ENCODE results near the gene CUX1.

The CUX1 gene

GRCh38 chr7:102248456-102249395 lies 431.3 kb downstream of the CUX1 start:
- DNase-seq (ENCODE audit: low spot score), result no peak

GRCh38 chr7:102251531-102252365 lies 434.3 kb downstream of the CUX1 start:
- DNase-seq (ENCODE audit: low spot score), result no peak

GRCh38 chr7:102252366-102252982 lies 435.0 kb downstream of the CUX1 start:
- DNase-seq (ENCODE audit: low spot score), result no peak

- no peak for DNase-seq (ENCODE audit: low spot score)
Measured at GRCh38 chr7:102253066-102253972, 435.9 kb downstream of the CUX1 start.

GRCh38 chr7:102253973-102254370 lies 436.5 kb downstream of the CUX1 start:
- DNase-seq (ENCODE audit: low spot score), result no peak

GRCh38 chr7:102254521-102254920 lies 437.1 kb downstream of the CUX1 start:
- no peak for DNase-seq (ENCODE audit: low spot score)

GRCh38 chr7:102255501-102255900 lies 438.1 kb downstream of the CUX1 start:
- DNase-seq (ENCODE audit: low spot score), result no peak

- no peak for DNase-seq (ENCODE audit: low spot score)
Measured at GRCh38 chr7:102255916-102256315, 438.5 kb downstream of the CUX1 start.

GRCh38 chr7:102258073-102258748 lies 440.8 kb downstream of the CUX1 start:
- no peak for DNase-seq (ENCODE audit: low spot score)

GRCh38 chr7:102258749-102259107 lies 441.3 kb downstream of the CUX1 start:
- DNase-seq (ENCODE audit: low spot score), result no peak

- no peak for DNase-seq (ENCODE audit: low spot score)
Measured at GRCh38 chr7:102260856-102261255, 443.4 kb downstream of the CUX1 start.

GRCh38 chr7:102261451-102261850 lies 444.0 kb downstream of the CUX1 start:
- DNase-seq (ENCODE audit: low spot score), result no peak

- no peak for DNase-seq (ENCODE audit: low spot score)
Measured at GRCh38 chr7:102262546-102262945, 445.1 kb downstream of the CUX1 start.

GRCh38 chr7:102264367-102264891 lies 447.0 kb downstream of the CUX1 start:
- DNase-seq (ENCODE audit: low spot score), result no peak

GRCh38 chr7:102266541-102266940 lies 449.1 kb downstream of the CUX1 start:
- DNase-seq (ENCODE audit: low spot score), result no peak

GRCh38 chr7:102268635-102269034 lies 451.2 kb downstream of the CUX1 start:
- no peak for DNase-seq (ENCODE audit: low spot score)

GRCh38 chr7:102270178-102270887 lies 452.9 kb downstream of the CUX1 start:
- no peak for DNase-seq (ENCODE audit: low spot score)

- DNase-seq (ENCODE audit: low spot score), result no peak
Measured at GRCh38 chr7:102271158-102271798, 453.9 kb downstream of the CUX1 start.
